Loucy (cell line): ENCODE data around the gene CAMKMT.

ENCODE experiments used
- EZH2phosphoT487 ChIP-seq: fragments of 200-600 bp; IDR thresholded peaks from 2 replicates; pipeline ENCODE4 v1.6.1; 2018; ENCODE audit warnings: antibody characterized with exemption, mild to moderate bottlenecking, moderate library complexity, borderline replicate concordance
- TF ChIP-seq, protein P1 (sequence below): fragments of 200-600 bp; sonication (generic); conservative IDR thresholded peaks from 2 replicates; pipeline ENCODE4 v1.5.1; 2014; ENCODE audit warnings: mild to moderate bottlenecking, antibody characterized with exemption, low read length

DNA sequence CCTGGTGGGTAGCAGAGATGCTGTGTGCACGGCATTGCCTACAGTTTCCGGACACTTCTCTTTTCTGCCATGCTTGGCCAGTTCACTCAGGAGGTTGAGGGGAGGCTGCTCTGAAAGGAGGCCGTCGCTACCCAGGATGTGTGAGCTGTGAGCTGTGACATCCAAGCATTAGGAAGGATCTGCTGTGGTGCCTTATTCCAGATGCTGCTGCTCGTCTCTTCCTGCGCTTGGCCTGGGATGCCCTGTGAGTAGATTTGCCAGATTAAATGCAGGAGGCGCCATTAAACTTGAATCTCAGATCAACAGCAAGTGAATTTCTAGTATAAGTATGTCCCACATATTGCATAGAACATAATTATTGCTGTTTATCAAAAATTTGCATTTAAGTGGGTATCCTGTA is 455.5 kb downstream of the CAMKMT start:
- TF ChIP-seq, protein P1, sequence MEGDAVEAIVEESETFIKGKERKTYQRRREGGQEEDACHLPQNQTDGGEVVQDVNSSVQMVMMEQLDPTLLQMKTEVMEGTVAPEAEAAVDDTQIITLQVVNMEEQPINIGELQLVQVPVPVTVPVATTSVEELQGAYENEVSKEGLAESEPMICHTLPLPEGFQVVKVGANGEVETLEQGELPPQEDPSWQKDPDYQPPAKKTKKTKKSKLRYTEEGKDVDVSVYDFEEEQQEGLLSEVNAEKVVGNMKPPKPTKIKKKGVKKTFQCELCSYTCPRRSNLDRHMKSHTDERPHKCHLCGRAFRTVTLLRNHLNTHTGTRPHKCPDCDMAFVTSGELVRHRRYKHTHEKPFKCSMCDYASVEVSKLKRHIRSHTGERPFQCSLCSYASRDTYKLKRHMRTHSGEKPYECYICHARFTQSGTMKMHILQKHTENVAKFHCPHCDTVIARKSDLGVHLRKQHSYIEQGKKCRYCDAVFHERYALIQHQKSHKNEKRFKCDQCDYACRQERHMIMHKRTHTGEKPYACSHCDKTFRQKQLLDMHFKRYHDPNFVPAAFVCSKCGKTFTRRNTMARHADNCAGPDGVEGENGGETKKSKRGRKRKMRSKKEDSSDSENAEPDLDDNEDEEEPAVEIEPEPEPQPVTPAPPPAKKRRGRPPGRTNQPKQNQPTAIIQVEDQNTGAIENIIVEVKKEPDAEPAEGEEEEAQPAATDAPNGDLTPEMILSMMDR, result no peak
- TF ChIP-seq EZH2phosphoT487, result no peak
